ENCODE measurements around the gene FOXF1. TPM values are rescaled to one million over a fixed set of nuclear protein-coding genes. Genes with fewer than 3 reads are reported as not detected.

FOXF1 gene
- total and polyA plus RNA-seq, 2 of the 13 experiments (the other 11 are each of a cell fraction or from before 2014, with no cell fraction given), result not detected

DNA sequence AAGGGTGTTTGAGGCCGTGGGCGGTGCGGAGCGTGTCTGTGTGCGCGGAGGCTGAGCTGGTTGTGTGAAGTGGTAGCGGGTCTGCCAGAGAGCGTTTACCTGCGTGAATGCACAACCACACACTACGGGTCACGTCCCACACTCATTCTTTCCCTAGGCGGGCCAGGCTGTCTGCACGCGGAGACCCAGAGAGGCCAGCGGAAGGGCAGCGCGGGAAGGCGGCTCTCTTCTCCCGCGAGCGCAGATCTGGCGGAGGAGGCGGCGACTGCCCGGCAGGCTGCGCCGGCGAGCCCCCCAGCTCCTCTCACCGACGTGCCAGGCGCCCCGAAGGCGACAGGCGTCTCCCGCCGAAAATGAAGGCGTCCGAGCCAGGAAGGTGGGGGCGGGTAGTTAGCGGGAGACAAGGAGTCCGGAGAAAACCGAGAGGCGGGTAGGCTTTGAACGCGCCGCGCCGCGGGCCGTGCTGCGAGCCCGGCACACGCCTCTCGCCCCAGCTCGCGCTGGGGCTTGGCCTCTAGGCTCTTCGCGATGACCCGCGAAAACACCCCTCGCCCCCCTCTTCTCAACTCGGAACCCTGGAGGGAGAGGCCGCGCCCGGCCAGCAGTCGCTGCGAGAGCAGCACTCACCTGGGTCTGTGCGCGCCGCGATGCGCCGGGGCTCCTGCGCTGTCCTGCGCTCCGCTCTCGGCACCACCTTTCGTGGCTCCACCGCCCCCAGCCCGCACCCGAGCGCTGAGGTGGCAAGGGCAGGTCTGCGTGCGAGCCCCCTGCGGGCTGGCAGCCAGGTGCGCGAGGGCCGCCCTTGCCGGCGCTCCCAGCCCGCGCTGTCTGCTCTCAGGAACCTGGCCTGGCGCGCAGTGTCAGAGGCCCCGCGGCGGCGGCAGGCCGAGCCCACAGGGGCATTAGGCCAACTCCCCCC, 2.0 kb upstream of the FOXF1 start:
- Histone ChIP-seq H3K4me1 (ENCODE audit: insufficient read depth, low read length) (no peaks in the 10 kb centered on the region), H3K27ac (ENCODE audit: extremely low read length, insufficient read depth, low read length) (no peak overlapping the region), H3K9me3 (ENCODE audit: low read length) (no peaks in the 10 kb centered on the region), H3K79me2 (ENCODE audit: insufficient read depth, low read length) (no peaks in the 10 kb centered on the region), H3K4me2 (ENCODE audit: low read depth, low read length) (no peak overlapping the region), H3K9ac (ENCODE audit: insufficient read depth, low read depth, low read length) (no peak overlapping the region), H3K4me3 (replicated peaks in 1 of 3; ENCODE audit: insufficient read depth in 1 of 3, low read depth in 2 of 3, low read length in 3 of 3) (no peak overlapping the region), H2AFZ (ENCODE audit: low read length) (no peak overlapping the region), H4K20me1 (ENCODE audit: insufficient read depth, low read length) (no peaks in the 10 kb centered on the region; the same call in 1 of the 2 replicates), H3K27me3 (ENCODE audit: control insufficient read depth in 1 of 2, insufficient read depth in 2 of 2, low read length in 2 of 2) (peaks cover 32 to 92% of the 10 kb centered on the region in 2 experiments), H3K36me3 (replicated peaks in 1 of 2; ENCODE audit: control insufficient read depth in 1 of 2, insufficient read depth in 2 of 2, low read length in 2 of 2) (no peaks in the 10 kb centered on the region)
- BruUV-seq (replicated peaks), result no TSS peak
- ATAC-seq, result no peak
- no peak for DNase-seq (ENCODE audit: low spot score)
- intact Hi-C loops (cut with micrococcal nuclease; ENCODE audit: unreplicated experiment) (no loop called here), in situ Hi-C loops (cut with HindIII; ENCODE audit: extremely low pct_ligation_motif_present, low pct_unique_long_range_greater_than_20kb) (loop anchor here (25.0 kb wide), 1 partner anchor 696 kb away; no protein-coding TSS in a partner anchor)
- FAIRE-seq, result no peak
- 64% methylated on average over 47 of the region's 99 CpGs for WGBS (ENCODE audit: low lambda C conversion rate)
- ChIA-PET POLR2A (no interaction called here), CTCF (ENCODE audit: low intra/inter-chr PET ratio, low total read pairs) (no interaction called here)
- TF ChIP-seq, protein P1, sequence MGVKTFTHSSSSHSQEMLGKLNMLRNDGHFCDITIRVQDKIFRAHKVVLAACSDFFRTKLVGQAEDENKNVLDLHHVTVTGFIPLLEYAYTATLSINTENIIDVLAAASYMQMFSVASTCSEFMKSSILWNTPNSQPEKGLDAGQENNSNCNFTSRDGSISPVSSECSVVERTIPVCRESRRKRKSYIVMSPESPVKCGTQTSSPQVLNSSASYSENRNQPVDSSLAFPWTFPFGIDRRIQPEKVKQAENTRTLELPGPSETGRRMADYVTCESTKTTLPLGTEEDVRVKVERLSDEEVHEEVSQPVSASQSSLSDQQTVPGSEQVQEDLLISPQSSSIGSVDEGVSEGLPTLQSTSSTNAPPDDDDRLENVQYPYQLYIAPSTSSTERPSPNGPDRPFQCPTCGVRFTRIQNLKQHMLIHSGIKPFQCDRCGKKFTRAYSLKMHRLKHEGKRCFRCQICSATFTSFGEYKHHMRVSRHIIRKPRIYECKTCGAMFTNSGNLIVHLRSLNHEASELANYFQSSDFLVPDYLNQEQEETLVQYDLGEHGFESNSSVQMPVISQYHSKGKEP (CRISPR knock-in tag; IDR thresholded peaks at IDR 0.05), result no peak
- TF ChIP-seq PCBP2 (optimal IDR thresholded peaks at IDR 0.05; ENCODE audit: low read depth, low read length, poor library complexity, severe bottlenecking) (no peak), ZSCAN29 (CRISPR knock-in tag; conservative IDR thresholded peaks at IDR 0.05) (no peak), ZMYM3 (CRISPR knock-in tag; IDR thresholded peaks at IDR 0.05) (no peak), ZNF414 (CRISPR knock-in tag; IDR thresholded peaks at IDR 0.05) (no peak), ZNF670 (CRISPR knock-in tag; IDR thresholded peaks at IDR 0.05; ENCODE audit: borderline replicate concordance) (no peak), PRDM10 (CRISPR knock-in tag; IDR thresholded peaks at IDR 0.05; ENCODE audit: low read depth) (no peak), CHD4 (IDR thresholded peaks at IDR 0.05; ENCODE audit: borderline replicate concordance, low read length) (no peak), ZNF260 (CRISPR knock-in tag; IDR thresholded peaks at IDR 0.05; ENCODE audit: borderline replicate concordance, low read depth) (no peak), ZNF232 (CRISPR knock-in tag; IDR thresholded peaks at IDR 0.05; ENCODE audit: borderline replicate concordance) (no peak), ZNF672 (CRISPR knock-in tag; IDR thresholded peaks at IDR 0.05) (no peak), CREM (IDR thresholded peaks at IDR 0.05) (no peak), CREM (CRISPR knock-in tag; IDR thresholded peaks at IDR 0.05) (no peak)
- TF ChIP-seq, protein P2, sequence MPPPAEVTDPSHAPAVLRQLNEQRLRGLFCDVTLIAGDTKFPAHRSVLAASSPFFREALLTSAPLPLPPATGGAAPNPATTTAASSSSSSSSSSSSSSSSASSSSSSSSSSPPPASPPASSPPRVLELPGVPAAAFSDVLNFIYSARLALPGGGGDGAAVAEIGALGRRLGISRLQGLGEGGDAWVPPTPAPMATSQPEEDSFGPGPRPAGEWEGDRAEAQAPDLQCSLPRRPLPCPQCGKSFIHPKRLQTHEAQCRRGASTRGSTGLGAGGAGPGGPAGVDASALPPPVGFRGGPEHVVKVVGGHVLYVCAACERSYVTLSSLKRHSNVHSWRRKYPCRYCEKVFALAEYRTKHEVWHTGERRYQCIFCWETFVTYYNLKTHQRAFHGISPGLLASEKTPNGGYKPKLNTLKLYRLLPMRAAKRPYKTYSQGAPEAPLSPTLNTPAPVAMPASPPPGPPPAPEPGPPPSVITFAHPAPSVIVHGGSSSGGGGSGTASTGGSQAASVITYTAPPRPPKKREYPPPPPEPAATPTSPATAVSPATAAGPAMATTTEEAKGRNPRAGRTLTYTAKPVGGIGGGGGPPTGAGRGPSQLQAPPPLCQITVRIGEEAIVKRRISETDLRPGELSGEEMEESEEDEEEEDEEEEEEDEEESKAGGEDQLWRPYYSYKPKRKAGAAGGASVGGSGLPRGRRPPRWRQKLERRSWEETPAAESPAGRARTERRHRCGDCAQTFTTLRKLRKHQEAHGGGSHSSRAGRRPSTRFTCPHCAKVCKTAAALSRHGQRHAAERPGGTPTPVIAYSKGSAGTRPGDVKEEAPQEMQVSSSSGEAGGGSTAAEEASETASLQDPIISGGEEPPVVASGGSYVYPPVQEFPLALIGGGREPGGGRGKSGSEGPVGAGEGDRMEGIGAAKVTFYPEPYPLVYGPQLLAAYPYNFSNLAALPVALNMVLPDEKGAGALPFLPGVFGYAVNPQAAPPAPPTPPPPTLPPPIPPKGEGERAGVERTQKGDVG (CRISPR knock-in tag; IDR thresholded peaks at IDR 0.05; ENCODE audit: borderline replicate concordance), result no peak

Measured in HepG2 (cell line).